Ovary (tissue), 3 donors: Measurements from ENCODE around the gene ZNF827.

Experiments
- EP300 ChIP-seq: sonication (generic); formaldehyde crosslinking; IDR thresholded peaks from one replicate; pipeline ENCODE4 v1.6.1; 2017; ENCODE audit warnings: antibody characterized with exemption
- POLR2A ChIP-seq: fragments of 450-650 bp; IDR thresholded peaks from one replicate; pipeline ENCODE4 v1.6.1; 2017; ENCODE audit warnings: antibody characterized with exemption, mild to moderate bottlenecking, moderate library complexity
- TF ChIP-seq, protein P1 (sequence below), 3 donors: fragments of 450-650 bp in 2 of 3; fragments of 200-600 bp in 1 of 3; IDR thresholded peaks; one replicate each; pipeline versions ENCODE4 v1.5.1 to v1.8.0; 2016 to 2022; ENCODE audit warnings: antibody characterized with exemption in 3 of 3, mild to moderate bottlenecking in 1 of 3
- donor health status: DM: no; HTN: no; CAD: no.

DNA sequence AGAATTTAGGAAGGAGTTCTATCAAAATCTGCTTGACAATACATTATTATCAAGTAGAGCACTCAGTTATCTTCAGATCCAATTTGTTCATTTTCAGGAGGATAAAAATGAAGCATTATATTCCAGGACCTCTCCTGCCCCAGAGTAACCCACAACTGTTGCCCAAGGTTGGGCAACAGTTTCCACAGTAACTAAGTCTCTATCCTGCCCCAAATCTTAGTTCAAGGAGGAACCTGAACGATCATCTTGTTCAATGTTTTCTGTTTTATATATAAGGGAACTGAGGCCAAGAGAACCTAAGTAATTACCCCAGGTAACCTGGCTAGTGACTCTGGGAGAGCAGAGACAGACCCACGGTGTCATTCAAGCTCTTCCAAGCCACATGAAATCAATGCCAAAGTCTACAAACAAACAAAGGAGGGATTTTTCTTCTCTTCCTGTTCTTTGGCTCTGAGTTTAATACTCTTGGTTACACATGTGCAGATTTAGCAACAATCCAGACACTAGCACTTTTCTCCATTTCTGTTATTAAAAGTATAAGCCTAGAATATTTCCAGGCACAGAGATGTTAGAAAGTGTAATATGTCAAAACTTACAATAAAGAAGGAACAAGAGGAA, 153.1 kb downstream of the ZNF827 start:
- TF ChIP-seq POLR2A, result no peak
- TF ChIP-seq, protein P1, sequence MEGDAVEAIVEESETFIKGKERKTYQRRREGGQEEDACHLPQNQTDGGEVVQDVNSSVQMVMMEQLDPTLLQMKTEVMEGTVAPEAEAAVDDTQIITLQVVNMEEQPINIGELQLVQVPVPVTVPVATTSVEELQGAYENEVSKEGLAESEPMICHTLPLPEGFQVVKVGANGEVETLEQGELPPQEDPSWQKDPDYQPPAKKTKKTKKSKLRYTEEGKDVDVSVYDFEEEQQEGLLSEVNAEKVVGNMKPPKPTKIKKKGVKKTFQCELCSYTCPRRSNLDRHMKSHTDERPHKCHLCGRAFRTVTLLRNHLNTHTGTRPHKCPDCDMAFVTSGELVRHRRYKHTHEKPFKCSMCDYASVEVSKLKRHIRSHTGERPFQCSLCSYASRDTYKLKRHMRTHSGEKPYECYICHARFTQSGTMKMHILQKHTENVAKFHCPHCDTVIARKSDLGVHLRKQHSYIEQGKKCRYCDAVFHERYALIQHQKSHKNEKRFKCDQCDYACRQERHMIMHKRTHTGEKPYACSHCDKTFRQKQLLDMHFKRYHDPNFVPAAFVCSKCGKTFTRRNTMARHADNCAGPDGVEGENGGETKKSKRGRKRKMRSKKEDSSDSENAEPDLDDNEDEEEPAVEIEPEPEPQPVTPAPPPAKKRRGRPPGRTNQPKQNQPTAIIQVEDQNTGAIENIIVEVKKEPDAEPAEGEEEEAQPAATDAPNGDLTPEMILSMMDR (IDR thresholded peaks at IDR 0.05), result no peak
- TF ChIP-seq EP300, result no peak
